ENCODE results near the gene TNIK.
A peak's percentile ranks its signal among the peaks of the same experiment; 100 is the strongest.

The TNIK gene

GRCh38 chr3:171261487-171261886 is 198.7 kb downstream of the TNIK start:
- no peak for TF ChIP-seq CTCF (conservative IDR thresholded peaks at IDR 0.05; ENCODE audit: low read length)
- no peak for DNase-seq (ENCODE audit: low read depth)
- H3K4me3 ChIP-seq (ENCODE audit: low read length) = no peak overlapping the region

GRCh38 chr3:171260899-171261298 is 199.3 kb downstream of the TNIK start:
- DNase-seq (ENCODE audit: low read depth) = no peak
- H3K4me3 ChIP-seq (ENCODE audit: low read length) = no peak overlapping the region
- no peak for TF ChIP-seq CTCF (conservative IDR thresholded peaks at IDR 0.05; ENCODE audit: low read length)

GRCh38 chr3:171260466-171260865 is 199.7 kb downstream of the TNIK start:
- TF ChIP-seq CTCF (conservative IDR thresholded peaks at IDR 0.05; ENCODE audit: low read length) = no peak
- DNase-seq (ENCODE audit: low read depth) = no peak
- no peak overlapping the region for H3K4me3 ChIP-seq (ENCODE audit: low read length)

- no peak overlapping the region for H3K4me3 ChIP-seq (ENCODE audit: low read length)
- no peak for TF ChIP-seq CTCF (conservative IDR thresholded peaks at IDR 0.05; ENCODE audit: low read length)
- no peak for DNase-seq (ENCODE audit: low read depth)
Observed at GRCh38 chr3:171258316-171258715, 201.9 kb downstream of the TNIK start.

- DNase-seq (ENCODE audit: low read depth) = peak; percentile 84
- H3K4me3 ChIP-seq (ENCODE audit: low read length) = no peak overlapping the region
- TF ChIP-seq CTCF (conservative IDR thresholded peaks at IDR 0.05; ENCODE audit: low read length) = no peak
Observed at GRCh38 chr3:171257251-171258203, 202.7 kb downstream of the TNIK start.

GRCh38 chr3:171256445-171257250 is 203.6 kb downstream of the TNIK start:
- no peak overlapping the region for H3K4me3 ChIP-seq (ENCODE audit: low read length)
- no peak for TF ChIP-seq CTCF (conservative IDR thresholded peaks at IDR 0.05; ENCODE audit: low read length)
- DNase-seq (ENCODE audit: low read depth) = no peak
